Stromal cell of bone marrow (primary cell): ENCODE measurements around the gene LRRC75B.
"Not testable (repeated sequence)": the region's sequence is repeated elsewhere in the genome, so short reads cannot be mapped to it uniquely, and the experiment has no call there.

Source experiments
- DNase-seq: peaks from one replicate; pipeline ENCODE4 v3.0.0-alpha.2; 2012; ENCODE audit warnings: low read depth

The LRRC75B gene

GRCh38 chr22:24553597-24554312 is 39.1 kb downstream of the LRRC75B start:
- DNase-seq: no peak

DNA sequence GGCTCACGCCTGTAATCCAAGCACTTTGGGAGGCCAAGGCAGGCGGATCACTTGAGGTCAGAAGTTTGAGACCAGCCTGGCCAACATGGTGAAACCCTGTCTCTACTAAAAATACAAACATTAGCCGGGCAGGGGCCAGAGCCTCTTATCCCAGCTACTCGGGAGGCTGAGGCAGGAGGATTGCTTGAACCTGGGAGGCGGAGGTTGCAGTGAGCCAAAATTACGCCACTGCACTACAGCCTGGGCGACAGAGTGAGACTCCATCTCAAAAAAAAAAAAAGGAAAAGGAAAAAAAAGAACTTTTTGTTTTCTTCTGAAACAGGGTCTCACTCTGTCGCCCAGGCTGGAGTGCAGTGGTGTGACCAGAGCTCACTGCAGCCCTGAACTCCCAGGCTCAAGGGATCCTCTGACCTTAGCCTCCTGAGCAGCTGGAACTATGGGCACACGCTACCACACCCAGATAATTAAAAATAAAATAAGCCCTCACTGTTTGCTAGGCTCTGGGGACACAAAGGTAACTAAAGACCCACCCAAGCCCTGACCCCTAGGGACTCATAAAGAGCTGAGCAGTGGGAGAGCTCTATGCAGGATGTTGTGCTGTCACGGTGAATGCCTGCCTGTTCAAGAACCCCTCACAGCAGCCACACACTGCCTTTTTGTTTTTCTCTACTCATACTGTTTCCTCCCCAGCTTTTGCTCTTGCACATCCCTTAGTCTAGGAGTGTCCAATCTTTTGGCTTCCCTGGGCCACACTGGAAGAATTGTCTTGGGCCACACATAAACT is 40.2 kb downstream of the LRRC75B start:
- not testable (repeated sequence) for DNase-seq

DNA sequence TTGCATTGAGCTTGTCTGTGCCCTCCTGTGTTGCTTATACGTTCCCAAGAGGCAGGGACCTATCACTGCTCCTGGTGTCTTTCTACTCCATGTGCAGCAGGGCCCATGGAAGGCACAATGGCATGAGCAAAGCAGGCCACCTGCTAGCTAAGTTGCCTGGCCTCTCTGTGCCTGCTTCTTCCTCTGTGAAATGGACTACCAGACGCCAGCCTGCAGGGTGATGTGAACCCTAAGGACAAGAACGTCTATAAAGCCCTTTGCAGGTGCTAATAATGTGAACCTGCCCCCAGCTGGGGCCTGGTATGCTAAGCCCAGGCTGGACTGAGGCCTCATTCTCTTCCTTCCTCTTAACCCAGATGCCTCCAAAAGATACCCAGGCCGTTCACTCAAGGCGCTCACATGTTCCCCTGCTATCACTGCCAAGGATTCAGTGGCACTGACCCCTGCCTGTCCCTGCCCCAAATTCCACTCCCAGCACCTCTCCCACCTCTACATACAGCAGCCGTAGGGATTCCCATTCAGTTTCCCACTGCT is 41.9 kb downstream of the LRRC75B start:
- no peak for DNase-seq

DNA sequence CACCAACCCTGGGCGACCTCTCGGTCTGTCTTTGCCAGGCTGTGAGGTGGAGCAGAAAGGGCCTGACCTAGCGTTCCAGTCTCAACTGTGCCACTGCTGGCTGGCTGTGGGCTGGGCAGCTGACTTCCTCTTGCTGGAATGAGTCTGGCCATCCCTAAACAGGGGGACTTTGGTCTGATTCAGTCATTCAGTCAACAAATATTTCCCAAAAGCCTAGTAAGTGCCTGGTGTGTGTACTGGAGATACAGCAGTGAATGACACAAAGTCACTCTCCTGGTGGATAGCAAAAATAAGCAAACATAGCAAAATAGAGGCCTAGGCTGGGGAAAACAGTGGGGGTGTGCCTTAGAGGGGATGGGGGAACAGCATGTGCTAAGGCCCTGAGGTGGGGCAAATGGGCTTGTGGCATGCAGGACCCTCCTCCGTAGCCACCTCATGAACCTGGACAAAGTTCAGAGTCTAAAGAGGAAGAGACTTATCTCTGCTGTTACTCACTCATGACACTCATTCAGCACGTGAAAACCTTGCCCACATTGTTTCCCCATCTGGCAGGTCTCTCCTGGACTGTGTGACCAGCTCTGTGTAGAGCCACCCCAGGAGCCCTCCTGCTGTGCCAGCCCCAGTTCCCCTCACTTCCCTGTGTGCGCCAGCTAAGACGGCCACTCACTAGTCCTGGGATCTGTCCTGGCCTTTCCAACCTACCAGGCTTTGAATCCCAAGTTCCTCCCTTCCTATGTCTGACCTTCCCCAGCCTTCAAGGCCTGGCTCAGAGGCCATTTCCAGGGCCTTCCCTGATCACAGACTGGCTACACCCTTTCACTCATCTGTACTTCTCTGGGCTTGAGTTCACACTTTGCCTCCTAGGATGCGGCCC is 42.6 kb downstream of the LRRC75B start:
- DNase-seq: no peak

DNA sequence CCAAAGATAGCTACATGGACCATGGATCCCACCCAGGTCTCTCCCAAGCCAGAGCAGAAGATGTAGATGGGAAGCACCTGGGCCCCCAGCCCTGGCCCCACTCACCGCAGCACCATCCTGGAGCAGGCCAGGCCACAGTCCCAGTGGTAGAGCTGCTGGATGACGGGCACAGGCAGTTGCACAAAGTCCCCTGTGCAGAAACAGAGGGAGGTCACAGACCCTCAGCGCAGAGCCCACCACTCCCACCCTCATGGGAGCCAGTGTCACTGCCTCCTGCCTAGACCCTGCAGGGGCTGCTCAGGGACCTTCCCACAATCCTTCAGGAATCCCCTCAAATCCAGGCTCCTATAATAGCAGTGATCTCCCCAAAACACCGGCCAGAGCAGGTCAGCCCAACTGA is 44.1 kb downstream of the LRRC75B start:
- DNase-seq: no peak

DNA sequence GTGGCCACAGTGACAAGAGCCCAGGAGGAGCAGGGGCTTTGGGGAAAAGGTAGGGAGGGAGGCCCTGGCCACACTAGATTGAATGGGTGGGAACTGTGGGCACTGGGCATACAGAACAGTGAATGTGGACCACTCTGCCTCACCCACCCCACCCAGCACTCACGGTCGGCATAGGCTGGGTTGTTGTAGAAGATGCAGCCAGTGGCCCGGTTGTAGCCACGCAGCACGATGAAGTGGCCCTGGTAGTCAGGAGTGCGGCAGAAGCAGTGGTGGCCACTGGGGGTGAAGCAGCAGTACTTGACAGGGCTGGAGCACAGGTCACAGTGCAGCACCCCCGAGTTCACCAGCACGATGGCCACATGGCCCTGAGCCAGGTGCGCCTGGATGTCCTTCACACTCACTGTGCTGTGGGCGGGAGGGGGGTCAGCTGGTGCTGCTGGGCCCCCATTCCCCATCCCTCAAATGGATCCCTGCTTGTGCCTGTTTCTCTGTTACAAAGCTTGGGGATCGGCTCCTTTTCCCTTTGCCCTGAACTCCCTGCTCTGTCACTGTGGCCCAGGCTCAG is 49.1 kb downstream of the LRRC75B start:
- no peak for DNase-seq

DNA sequence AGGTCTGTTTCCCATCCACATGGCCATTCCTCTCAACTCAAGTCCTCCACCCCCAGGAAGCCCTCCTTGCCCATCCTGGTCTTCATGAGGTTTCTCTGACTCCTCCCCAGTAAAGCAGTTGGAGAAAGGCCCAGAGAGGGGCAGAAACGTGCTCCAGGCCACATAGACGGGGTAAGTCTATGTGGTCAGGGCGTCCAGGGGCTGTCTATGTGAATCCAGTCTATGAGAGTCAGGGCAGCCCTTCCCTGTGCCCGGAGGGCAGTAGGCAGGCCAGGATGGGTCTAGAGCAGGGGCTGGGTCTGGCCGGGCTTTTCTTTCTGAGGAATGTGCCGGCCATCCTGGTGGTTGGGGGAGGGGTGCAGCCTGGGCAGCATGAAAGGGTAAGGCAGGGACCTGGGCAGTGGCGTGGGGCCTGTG is 49.7 kb downstream of the LRRC75B start:
- no peak for DNase-seq

- DNase-seq: no peak
Measured at GRCh38 chr22:24542641-24543040, 50.2 kb downstream of the LRRC75B start.

- no peak for DNase-seq
Measured at GRCh38 chr22:24541681-24542515, 51.0 kb downstream of the LRRC75B start.

DNA sequence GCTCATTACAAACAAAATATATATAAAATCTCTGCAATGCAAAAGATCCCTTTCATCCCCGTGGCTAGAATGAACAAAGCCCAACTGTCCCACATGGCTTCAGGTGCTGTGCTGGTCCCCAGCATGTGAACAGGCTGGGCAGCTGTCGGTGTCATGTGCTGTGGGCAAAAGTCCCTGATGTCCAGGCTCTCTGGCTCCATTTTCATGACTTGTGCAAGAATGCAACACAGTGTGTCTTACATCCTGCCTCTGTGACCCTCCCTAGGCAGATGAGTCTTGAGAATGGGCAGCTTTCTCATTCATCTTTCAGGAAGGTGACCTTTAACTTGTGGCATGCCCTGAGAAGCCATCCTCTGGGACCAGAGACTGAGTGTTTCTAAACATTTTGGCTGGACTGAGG is 52.4 kb downstream of the LRRC75B start:
- no peak for DNase-seq

DNA sequence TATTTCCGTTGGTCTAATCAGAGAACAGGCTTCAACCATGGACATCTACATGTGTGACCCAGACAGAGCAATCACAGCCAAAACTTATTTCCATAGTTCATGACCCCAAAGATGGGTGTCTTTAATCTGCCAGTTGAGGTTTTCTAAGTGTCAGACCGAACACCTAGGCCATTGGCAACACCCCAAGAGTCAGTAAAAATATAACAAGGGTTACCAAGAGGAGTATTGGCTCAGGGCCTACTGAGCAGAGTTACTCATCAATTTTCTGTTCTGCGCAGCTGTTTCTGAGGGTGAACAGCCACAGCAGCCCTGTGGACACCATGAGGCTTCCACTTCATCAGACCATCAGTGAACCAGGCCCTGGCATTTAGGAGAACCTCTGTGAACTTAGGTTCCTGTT is 56.8 kb downstream of the LRRC75B start:
- no peak for DNase-seq
